K562 (cell line): ENCODE data around the gene EOLA1. TPM values are rescaled to one million over a fixed set of nuclear protein-coding genes. Genes with fewer than 3 reads are reported as not detected.

Experiments used
- ARID1B ChIP-seq: fragments of 450-650 bp; IDR thresholded peaks from 2 replicates; pipeline ENCODE4 v1.6.1; 2016; ENCODE audit warnings: antibody characterized with exemption, mild to moderate bottlenecking, inconsistent platforms
- CHD2 ChIP-seq: IDR thresholded peaks from 2 replicates; pipeline ENCODE4 v1.6.1; 2011; ENCODE audit warnings: low read depth, low read length
- MAFG ChIP-seq: fragments of 450-650 bp; conservative IDR thresholded peaks from 2 replicates; pipeline ENCODE4 v1.6.1; 2016; ENCODE audit warnings: missing genetic modification characterization, missing compliant biosample characterization
- MITF ChIP-seq: IDR thresholded peaks from 2 replicates; pipeline ENCODE4 v1.6.1; 2014; ENCODE audit warnings: antibody characterized with exemption
- PKNOX1 ChIP-seq: fragments of 450-650 bp; IDR thresholded peaks from 2 replicates; pipeline ENCODE4 v1.6.1; 2016
- RNF2 ChIP-seq: sonication (generic); IDR thresholded peaks from 2 replicates; pipeline ENCODE4 v1.6.1; 2016
- SMC3 ChIP-seq: conservative IDR thresholded peaks from 2 replicates; pipeline ENCODE4 v1.6.1; 2011; ENCODE audit warnings: low read depth, low read length, improper control_type of control experiment; ENCODE audit not compliant: insufficient read depth
- ZNF583 ChIP-seq: fragments of 250-450 bp; sonication (Bioruptor Pico); IDR thresholded peaks from 2 replicates; pipeline ENCODE4 v1.4.0; 2020
- polyA plus RNA-seq, 8 experiments: library from polyadenylated mRNA; depleted of rRNA in 4 of 8; stranded (reverse) in 5 of 8; unstranded in 3 of 8; fragments of >200 nt; fragmentation: Nextera tagmentation in 2 of 8; fragmentation: Illumina TruSeq in 1 of 8; extraction: Ambion mirVana in 2 of 8; extraction: Trizol in 1 of 8; gene quantifications; 2 replicates each; pipeline versions ENCODE4 v1.2.1 to v1.2.3, GENCODE V29; 2011 to 2014; ENCODE audit warnings: inconsistent platforms in 1 of 8, missing spikeins in 1 of 8
- total RNA-seq, 7 experiments: library from RNA; depleted of rRNA in 6 of 7; stranded (reverse); fragments of >200 nt in 6 of 7; fragmentation: Illumina TruSeq in 2 of 7; extraction: Trizol in 2 of 7; gene quantifications; 2 replicates each; pipeline versions ENCODE4 v1.2.1 to v1.2.3, GENCODE V29; 2011 to 2021; ENCODE audit warnings: low replicate concordance in 1 of 7
- TF ChIP-seq, protein P1 (sequence below), 2 experiments: IDR thresholded peaks in 1 of 2; conservative IDR thresholded peaks in 1 of 2; 2 replicates each; pipeline ENCODE4 v1.6.1; 2016; ENCODE audit warnings: low read depth in 2 of 2, mild to moderate bottlenecking in 1 of 2, missing compliant biosample characterization in 1 of 2, missing genetic modification characterization in 1 of 2, moderate library complexity in 1 of 2
- TF ChIP-seq, protein P2 (sequence below): fragments of 250-450 bp; sonication (Bioruptor Pico); IDR thresholded peaks from 2 replicates; pipeline ENCODE4 v1.5.0; 2021; ENCODE audit warnings: mild to moderate bottlenecking, borderline replicate concordance
- TF ChIP-seq, protein P3 (sequence below): fragments of 450-650 bp; conservative IDR thresholded peaks from 2 replicates; pipeline ENCODE4 v1.6.1; 2016; ENCODE audit warnings: missing genetic modification characterization, low read depth, mild to moderate bottlenecking, control low read depth, missing compliant biosample characterization
- TF ChIP-seq, protein P4 (sequence below): sonication (generic); formaldehyde crosslinking; IDR thresholded peaks from 2 replicates; pipeline ENCODE4 v1.8.1; 2022; ENCODE audit warnings: missing genetic modification reagents
- TF ChIP-seq, protein P5 (sequence below): fragments of 450-650 bp; IDR thresholded peaks from 2 replicates; pipeline ENCODE4 v1.7.0; 2016; ENCODE audit warnings: borderline replicate concordance

The EOLA1 gene
- total and polyA plus RNA-seq, 9 of the 15 experiments (the other 6 are each of a cell fraction or from before 2014, with no cell fraction given), result 6.3 to 32.9 (median 18.2) TPM

GRCh38 chrX:149512225-149512885, 28.5 kb upstream of the EOLA1 start (continued):
- TF ChIP-seq, protein P1, sequence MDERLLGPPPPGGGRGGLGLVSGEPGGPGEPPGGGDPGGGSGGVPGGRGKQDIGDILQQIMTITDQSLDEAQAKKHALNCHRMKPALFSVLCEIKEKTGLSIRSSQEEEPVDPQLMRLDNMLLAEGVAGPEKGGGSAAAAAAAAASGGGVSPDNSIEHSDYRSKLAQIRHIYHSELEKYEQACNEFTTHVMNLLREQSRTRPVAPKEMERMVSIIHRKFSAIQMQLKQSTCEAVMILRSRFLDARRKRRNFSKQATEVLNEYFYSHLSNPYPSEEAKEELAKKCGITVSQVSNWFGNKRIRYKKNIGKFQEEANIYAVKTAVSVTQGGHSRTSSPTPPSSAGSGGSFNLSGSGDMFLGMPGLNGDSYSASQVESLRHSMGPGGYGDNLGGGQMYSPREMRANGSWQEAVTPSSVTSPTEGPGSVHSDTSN (CRISPR knock-in tag; IDR thresholded peaks at IDR 0.05; ENCODE audit: low read depth), result no peak
- TF ChIP-seq, protein P1 (tag; conservative IDR thresholded peaks at IDR 0.05; ENCODE audit: low read depth), result peak; percentile 63
- TF ChIP-seq, protein P2, sequence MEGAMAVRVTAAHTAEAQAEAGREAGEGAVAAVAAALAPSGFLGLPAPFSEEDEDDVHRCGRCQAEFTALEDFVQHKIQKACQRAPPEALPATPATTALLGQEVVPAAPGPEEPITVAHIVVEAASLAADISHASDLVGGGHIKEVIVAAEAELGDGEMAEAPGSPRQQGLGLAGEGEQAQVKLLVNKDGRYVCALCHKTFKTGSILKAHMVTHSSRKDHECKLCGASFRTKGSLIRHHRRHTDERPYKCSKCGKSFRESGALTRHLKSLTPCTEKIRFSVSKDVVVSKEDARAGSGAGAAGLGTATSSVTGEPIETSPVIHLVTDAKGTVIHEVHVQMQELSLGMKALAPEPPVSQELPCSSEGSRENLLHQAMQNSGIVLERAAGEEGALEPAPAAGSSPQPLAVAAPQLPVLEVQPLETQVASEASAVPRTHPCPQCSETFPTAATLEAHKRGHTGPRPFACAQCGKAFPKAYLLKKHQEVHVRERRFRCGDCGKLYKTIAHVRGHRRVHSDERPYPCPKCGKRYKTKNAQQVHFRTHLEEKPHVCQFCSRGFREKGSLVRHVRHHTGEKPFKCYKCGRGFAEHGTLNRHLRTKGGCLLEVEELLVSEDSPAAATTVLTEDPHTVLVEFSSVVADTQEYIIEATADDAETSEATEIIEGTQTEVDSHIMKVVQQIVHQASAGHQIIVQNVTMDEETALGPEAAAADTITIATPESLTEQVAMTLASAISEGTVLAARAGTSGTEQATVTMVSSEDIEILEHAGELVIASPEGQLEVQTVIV, result no peak
- TF ChIP-seq, protein P3, sequence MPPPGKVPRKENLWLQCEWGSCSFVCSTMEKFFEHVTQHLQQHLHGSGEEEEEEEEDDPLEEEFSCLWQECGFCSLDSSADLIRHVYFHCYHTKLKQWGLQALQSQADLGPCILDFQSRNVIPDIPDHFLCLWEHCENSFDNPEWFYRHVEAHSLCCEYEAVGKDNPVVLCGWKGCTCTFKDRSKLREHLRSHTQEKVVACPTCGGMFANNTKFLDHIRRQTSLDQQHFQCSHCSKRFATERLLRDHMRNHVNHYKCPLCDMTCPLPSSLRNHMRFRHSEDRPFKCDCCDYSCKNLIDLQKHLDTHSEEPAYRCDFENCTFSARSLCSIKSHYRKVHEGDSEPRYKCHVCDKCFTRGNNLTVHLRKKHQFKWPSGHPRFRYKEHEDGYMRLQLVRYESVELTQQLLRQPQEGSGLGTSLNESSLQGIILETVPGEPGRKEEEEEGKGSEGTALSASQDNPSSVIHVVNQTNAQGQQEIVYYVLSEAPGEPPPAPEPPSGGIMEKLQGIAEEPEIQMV, result no peak
- TF ChIP-seq SMC3 (peak; percentile 66), CHD2 (no peak), MITF (no peak), ARID1B (no peak), ZNF583 (CRISPR knock-in tag) (no peak), PKNOX1 (0 out of 2 replicates have a peak, but pooled peaks have one; percentile 14), RNF2 (no peak), MAFG (no peak)
- TF ChIP-seq, protein P4, sequence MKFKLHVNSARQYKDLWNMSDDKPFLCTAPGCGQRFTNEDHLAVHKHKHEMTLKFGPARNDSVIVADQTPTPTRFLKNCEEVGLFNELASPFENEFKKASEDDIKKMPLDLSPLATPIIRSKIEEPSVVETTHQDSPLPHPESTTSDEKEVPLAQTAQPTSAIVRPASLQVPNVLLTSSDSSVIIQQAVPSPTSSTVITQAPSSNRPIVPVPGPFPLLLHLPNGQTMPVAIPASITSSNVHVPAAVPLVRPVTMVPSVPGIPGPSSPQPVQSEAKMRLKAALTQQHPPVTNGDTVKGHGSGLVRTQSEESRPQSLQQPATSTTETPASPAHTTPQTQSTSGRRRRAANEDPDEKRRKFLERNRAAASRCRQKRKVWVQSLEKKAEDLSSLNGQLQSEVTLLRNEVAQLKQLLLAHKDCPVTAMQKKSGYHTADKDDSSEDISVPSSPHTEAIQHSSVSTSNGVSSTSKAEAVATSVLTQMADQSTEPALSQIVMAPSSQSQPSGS (CRISPR knock-in tag), result no peak
- TF ChIP-seq, protein P5, sequence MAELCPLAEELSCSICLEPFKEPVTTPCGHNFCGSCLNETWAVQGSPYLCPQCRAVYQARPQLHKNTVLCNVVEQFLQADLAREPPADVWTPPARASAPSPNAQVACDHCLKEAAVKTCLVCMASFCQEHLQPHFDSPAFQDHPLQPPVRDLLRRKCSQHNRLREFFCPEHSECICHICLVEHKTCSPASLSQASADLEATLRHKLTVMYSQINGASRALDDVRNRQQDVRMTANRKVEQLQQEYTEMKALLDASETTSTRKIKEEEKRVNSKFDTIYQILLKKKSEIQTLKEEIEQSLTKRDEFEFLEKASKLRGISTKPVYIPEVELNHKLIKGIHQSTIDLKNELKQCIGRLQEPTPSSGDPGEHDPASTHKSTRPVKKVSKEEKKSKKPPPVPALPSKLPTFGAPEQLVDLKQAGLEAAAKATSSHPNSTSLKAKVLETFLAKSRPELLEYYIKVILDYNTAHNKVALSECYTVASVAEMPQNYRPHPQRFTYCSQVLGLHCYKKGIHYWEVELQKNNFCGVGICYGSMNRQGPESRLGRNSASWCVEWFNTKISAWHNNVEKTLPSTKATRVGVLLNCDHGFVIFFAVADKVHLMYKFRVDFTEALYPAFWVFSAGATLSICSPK, result no peak
